Left ventricle myocardium inferior (tissue), 1 donor: ENCODE data around the gene TUBB6. TPM values are rescaled to one million over a fixed set of nuclear protein-coding genes. Genes with fewer than 3 reads are reported as not detected.

Experiments used
- DNase-seq: peaks from one replicate; pipeline ENCODE4 v3.0.0-alpha.2; 2020
- H3K27ac ChIP-seq: fragments of 200-600 bp; replicated peaks from 2 replicates; pipeline ENCODE4 v1.8.0; 2021
- H3K27me3 ChIP-seq: fragments of 200-600 bp; 2 replicates; pipeline ENCODE4 v1.8.0; 2021; ENCODE audit warnings: low read depth
- H3K36me3 ChIP-seq: fragments of 200-600 bp; 2 replicates; pipeline ENCODE4 v1.8.0; 2021
- H3K4me1 ChIP-seq: fragments of 200-600 bp; 2 replicates; pipeline ENCODE4 v1.8.0; 2021
- H3K4me3 ChIP-seq: fragments of 200-600 bp; 2 replicates; pipeline ENCODE4 v1.8.0; 2021; ENCODE audit warnings: mild to moderate bottlenecking, moderate library complexity
- H3K9me3 ChIP-seq: fragments of 200-600 bp; replicated peaks from 2 replicates; pipeline ENCODE4 v1.8.0; 2021
- intact Hi-C: fragments of 100-400 bp; cut with micrococcal nuclease; formaldehyde crosslinking; loops from one replicate; pipeline ENCODE4 v1.11.0; 2022
- total RNA-seq: library from RNA; stranded (reverse); fragmentation: NEBNext Ultra II Directional; extraction: Animal tissue kit (Norgen Biotek cat#: 25700); gene quantifications from one replicate; pipeline ENCODE4 v1.2.1, GENCODE V29; 2021
- TF ChIP-seq, protein P1 (sequence below): fragments of 200-600 bp; IDR thresholded peaks from 2 replicates; pipeline ENCODE4 v1.8.0; 2021; ENCODE audit warnings: antibody characterized with exemption, mild to moderate bottlenecking, borderline replicate concordance
- donor health status: DM: no; HTN: yes; CAD: no; lungs with severe emphysema.

The TUBB6 gene
- total RNA-seq, 1 donor from 2014 or later = 81.5 TPM

DNA sequence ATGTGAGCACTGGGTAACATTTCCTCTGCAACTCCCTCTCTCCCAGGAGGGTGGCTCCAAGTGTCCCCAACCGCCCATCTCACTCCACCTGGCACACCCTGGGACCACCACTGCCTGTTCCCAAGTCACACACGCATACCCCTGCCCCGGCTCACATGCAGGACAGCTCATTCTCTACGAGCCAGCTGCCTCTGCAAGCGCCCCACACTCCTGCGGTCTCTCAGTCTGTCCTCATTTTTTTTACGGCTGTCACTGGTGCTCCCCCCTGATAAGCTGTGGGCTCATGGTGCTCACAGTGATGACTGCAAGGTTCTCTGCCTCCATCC lies 38.2 kb downstream of the TUBB6 start:
- no peak for DNase-seq
- TF ChIP-seq, protein P1, sequence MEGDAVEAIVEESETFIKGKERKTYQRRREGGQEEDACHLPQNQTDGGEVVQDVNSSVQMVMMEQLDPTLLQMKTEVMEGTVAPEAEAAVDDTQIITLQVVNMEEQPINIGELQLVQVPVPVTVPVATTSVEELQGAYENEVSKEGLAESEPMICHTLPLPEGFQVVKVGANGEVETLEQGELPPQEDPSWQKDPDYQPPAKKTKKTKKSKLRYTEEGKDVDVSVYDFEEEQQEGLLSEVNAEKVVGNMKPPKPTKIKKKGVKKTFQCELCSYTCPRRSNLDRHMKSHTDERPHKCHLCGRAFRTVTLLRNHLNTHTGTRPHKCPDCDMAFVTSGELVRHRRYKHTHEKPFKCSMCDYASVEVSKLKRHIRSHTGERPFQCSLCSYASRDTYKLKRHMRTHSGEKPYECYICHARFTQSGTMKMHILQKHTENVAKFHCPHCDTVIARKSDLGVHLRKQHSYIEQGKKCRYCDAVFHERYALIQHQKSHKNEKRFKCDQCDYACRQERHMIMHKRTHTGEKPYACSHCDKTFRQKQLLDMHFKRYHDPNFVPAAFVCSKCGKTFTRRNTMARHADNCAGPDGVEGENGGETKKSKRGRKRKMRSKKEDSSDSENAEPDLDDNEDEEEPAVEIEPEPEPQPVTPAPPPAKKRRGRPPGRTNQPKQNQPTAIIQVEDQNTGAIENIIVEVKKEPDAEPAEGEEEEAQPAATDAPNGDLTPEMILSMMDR = no peak
- intact Hi-C loops = no loop called here

DNA sequence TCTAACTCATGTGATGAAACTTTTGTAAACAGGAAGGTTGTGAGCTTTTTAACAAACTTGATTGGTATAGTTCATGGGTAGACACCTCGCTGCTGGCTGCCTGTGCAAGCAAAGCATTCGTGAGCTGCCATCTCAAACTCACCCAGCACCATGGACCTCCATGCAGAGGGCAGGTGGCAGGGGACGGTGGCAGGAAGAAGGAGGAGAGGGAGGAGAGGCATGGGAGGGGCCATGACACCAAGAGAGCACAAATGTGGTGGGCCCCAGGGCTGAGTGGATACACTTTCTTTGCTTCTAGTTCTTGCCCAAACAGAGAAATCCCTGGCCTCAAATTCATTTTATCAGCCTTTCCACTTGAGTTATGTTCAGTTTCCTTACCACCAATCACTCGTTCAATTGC lies 39.9 kb downstream of the TUBB6 start:
- TF ChIP-seq, protein P1 = no peak
- Histone ChIP-seq H3K27ac (no peak overlapping the region), H3K36me3 (peaks cover 100% of the 10 kb centered on the region), H3K27me3 (no peaks in the 10 kb centered on the region), H3K4me1 (peaks cover 13% of the 10 kb centered on the region), H3K9me3 (no peaks in the 10 kb centered on the region), H3K4me3 (no peak overlapping the region)
- DNase-seq = no peak
- intact Hi-C loops = no loop called here

More for the DNA sequence above, 38.2 kb downstream of the TUBB6 start:
- peaks cover 98% of the 10 kb centered on the region for H3K36me3 ChIP-seq
- peaks cover 4% of the 10 kb centered on the region for H3K4me1 ChIP-seq
- peak overlapping the region; percentile 35 for H3K27ac ChIP-seq
- no peaks in the 10 kb centered on the region for H3K9me3 ChIP-seq
- no peaks in the 10 kb centered on the region for H3K27me3 ChIP-seq
- H3K4me3 ChIP-seq = no peak overlapping the region

DNA sequence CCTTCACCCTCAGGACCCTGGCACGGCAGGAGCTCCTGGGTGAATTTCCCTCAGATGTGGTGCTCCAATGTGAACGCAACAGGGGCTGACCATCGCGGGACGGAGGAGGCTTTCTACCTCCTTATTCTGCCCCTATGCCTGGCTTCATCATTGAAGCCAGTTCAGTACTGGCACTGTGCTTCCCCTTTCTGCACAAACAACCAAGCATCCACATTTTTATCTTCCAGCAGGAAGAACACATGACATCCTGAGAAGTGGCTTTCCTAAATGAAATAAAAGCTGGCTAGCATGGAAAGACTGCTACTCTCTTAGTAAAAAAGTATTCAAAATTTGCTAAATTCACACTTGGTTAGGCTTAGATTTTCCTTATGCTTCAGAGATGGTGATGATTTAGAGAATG lies 44.1 kb downstream of the TUBB6 start:
- Histone ChIP-seq H3K4me3 (no peak overlapping the region), H3K36me3 (peaks cover 100% of the 10 kb centered on the region), H3K27ac (no peak overlapping the region), H3K27me3 (no peaks in the 10 kb centered on the region), H3K4me1 (peaks cover 17% of the 10 kb centered on the region), H3K9me3 (no peaks in the 10 kb centered on the region)
- no peak for DNase-seq
- TF ChIP-seq, protein P1 = no peak
- intact Hi-C loops = no loop called here

DNA sequence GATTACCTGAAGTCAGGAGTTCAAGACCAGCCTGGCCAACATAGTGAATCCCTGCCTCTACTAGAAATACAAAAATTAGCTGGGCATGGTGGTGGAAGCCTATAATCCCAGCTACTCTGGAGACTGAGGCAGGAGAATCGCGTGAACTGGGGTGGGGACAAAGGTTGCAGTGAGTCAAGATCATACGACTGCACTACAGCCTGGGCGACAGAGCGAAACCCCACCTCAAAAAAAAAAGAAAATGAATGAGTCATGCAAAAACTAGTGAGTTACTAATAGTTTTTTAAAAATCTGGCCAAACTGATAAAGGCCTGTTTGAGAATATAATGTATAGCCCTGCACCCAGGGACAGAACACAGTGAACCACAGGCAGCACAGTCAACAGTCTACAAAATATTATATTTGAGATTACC lies 51.5 kb downstream of the TUBB6 start:
- no peak for DNase-seq
- intact Hi-C loops = no loop called here
- peaks cover 79% of the 10 kb centered on the region for H3K36me3 ChIP-seq
- no peaks in the 10 kb centered on the region for H3K9me3 ChIP-seq
- TF ChIP-seq, protein P1 = no peak
- no peak overlapping the region for H3K4me3 ChIP-seq
- no peaks in the 10 kb centered on the region for H3K27me3 ChIP-seq
- H3K4me1 ChIP-seq = peaks cover 48% of the 10 kb centered on the region
- H3K27ac ChIP-seq = peak overlapping the region; percentile 100

DNA sequence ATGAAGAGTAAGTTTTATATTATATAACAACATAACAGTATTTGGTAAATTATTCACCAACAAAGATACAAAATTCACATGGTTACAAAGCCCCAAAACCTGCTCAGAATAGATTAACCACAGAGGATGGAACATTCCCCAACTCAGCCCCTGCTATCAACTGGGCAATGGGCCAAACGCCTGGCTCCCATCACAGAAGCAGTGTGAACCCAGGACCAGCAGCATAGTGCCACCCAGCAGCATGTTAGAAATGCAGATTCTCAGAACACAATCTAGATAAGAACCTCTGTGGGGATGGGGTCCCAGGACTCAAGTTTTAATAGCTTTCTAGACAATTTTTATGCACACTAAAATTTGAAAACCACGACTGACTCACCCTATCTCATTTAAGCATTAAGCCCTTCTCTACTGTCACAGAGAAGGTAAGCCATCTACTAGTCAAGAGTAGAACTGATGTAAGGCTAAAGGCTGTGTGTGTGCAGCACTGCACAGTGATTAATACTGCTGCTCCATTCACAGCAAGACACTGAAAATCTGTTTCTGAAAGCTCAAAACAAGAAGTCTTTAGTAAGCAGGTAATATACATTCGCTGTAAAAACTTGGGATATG lies 53.8 kb downstream of the TUBB6 start:
- intact Hi-C loops = no loop called here
- DNase-seq = peak; percentile 75
- H3K4me3 ChIP-seq = peak overlapping the region; percentile 34
- H3K36me3 ChIP-seq = peaks cover 77% of the 10 kb centered on the region
- peaks cover 72% of the 10 kb centered on the region for H3K4me1 ChIP-seq
- H3K27ac ChIP-seq = peak overlapping the region; percentile 100
- no peaks in the 10 kb centered on the region for H3K27me3 ChIP-seq
- TF ChIP-seq, protein P1 = no peak
- H3K9me3 ChIP-seq = no peaks in the 10 kb centered on the region
